ENCODE results near the gene SEC24C.
"Not testable (repeated sequence)": the region's sequence is repeated elsewhere in the genome, so short reads cannot be mapped to it uniquely, and the experiment has no call there.

SEC24C gene, protein sequence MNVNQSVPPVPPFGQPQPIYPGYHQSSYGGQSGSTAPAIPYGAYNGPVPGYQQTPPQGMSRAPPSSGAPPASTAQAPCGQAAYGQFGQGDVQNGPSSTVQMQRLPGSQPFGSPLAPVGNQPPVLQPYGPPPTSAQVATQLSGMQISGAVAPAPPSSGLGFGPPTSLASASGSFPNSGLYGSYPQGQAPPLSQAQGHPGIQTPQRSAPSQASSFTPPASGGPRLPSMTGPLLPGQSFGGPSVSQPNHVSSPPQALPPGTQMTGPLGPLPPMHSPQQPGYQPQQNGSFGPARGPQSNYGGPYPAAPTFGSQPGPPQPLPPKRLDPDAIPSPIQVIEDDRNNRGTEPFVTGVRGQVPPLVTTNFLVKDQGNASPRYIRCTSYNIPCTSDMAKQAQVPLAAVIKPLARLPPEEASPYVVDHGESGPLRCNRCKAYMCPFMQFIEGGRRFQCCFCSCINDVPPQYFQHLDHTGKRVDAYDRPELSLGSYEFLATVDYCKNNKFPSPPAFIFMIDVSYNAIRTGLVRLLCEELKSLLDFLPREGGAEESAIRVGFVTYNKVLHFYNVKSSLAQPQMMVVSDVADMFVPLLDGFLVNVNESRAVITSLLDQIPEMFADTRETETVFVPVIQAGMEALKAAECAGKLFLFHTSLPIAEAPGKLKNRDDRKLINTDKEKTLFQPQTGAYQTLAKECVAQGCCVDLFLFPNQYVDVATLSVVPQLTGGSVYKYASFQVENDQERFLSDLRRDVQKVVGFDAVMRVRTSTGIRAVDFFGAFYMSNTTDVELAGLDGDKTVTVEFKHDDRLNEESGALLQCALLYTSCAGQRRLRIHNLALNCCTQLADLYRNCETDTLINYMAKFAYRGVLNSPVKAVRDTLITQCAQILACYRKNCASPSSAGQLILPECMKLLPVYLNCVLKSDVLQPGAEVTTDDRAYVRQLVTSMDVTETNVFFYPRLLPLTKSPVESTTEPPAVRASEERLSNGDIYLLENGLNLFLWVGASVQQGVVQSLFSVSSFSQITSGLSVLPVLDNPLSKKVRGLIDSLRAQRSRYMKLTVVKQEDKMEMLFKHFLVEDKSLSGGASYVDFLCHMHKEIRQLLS

DNA sequence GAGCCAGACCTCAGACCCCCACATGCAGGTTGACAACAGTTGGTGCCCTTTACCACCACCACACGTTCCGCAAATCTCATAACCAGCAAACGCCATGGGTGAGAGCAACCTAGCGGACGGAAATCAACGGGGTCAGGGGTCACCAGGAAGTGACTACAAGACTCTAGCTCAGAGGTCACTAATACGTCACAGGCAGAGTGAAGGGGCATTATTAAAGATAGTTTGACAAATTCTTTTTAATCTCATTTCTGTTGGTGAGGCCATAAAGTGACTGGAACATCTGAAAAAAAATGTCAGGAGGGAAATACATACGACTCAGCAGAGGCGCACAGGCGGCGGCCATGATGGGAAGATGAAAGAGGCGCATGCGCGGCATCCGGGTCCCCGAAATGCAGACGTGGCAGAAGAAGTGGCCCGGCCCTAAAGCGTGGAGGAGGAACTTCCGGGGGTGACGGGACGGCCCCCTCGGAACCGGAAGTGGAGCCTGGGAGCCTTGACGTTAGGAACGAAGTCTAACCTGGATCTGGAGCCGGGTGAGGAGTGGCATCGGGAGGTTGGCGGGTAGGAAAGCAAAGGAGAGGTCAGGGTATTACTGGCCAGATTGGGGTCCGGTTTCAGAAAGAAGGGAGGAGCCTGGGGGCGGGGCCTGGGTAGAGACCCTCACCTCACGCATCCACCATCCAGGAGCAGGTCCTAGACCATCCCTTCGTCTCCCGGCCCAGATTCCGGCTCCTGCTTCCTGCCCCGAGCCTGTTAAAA lies at the start of gene SEC24C:
Gene SEC24C, plus strand, starts transcription at position 468 of the 759 bp plus-strand sequence. CDS start 2,461 bp downstream, outside the sequence.
- peak; percentile 94 for DNase-seq

DNA sequence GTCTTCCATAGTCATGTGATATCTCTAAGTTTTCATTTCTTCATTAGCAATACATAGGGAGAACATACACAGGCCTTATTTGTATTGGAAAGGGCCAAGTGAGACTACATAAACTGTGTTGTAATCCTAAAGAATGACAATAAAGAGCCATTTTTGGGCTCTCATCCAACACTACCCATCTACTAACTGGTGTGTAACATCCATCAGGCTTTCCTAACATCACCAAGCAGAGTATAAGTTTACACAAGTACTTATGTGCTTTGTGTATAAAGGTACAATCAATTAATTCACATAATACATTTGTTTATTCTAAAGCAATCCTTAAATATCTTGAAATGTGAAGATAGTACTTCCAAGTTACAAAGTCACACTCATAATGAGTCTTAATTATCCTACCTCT lies 48.9 kb upstream of the SEC24C start:
- not testable (repeated sequence) for DNase-seq

DNA sequence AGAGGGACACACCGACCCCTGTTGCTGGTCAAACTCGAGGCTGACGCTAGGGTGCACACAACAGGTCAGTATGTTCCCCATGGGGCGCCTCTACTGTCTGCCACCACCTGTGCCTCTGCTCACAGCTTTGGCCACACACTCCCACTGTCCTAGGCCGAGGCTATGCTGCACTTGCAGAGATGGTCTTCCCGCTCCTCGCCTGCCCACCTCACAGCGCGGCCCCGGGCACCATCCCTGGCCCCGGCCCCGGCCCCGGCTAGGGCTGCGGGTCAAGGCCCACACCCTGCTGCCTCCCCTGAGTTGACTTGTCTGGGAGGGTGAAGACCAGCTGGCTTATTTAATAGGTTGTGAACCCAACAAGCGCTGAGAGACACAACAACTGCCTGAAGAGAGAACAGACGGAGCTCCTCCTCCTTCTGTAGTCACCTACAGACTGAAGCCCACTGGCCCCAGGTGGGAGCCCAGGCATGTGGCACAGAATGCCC lies 46.5 kb upstream of the SEC24C start, which contains the start of gene AGAP5:
Gene AGAP5, minus strand, starts transcription at position 435 of the 485 bp plus-strand sequence. Its CDS starts 354 bp downstream, at position 81.
- not testable (repeated sequence) for DNase-seq

GRCh38 chr10:73698819-73699218 lies 45.4 kb upstream of the SEC24C start:
- DNase-seq = not testable (repeated sequence)

GRCh38 chr10:73703924-73704323 lies 40.2 kb upstream of the SEC24C start:
- DNase-seq = not testable (repeated sequence)

GRCh38 chr10:73705506-73706072 lies 38.6 kb upstream of the SEC24C start:
- not testable (repeated sequence) for DNase-seq

DNA sequence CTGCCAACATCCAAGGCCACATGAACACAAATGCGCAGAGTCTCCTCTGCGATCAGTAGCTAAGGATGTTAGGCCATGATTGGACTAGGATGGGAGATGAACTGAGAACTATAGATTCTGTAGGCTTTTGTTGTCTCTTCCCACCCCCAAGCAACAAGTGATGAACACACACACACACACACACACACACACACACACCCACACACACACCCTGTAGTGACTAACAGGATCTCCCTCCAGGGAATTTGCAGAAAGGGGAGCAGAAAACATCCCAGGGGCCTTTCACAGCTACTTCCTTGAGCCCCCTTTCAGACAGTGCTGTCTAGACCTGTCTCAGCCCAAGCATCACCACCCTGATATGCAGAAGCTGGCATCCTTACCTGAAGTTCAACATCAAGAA lies 37.7 kb upstream of the SEC24C start:
- DNase-seq = not testable (repeated sequence)

GRCh38 chr10:73707628-73708027 lies 36.5 kb upstream of the SEC24C start:
- DNase-seq = not testable (repeated sequence)

GRCh38 chr10:73708122-73708521 lies 36.0 kb upstream of the SEC24C start:
- DNase-seq = not testable (repeated sequence)

DNA sequence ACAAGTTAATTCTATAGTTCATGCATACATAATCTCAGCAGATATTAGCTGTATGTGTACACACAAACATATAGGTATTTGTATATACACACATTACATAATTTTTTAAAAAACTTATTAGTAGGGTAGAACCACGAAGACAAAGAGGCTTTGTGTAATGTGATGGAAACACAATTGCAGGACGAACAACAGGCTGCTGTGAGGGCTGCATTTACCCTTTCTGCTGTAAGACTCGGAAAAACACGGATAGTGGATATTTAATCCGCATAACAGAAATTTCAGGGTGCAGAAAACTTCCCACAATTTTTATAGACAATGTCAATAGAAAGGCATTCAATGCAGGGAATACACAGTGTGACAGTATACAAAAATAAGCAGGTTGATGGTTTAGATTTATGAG lies 32.5 kb upstream of the SEC24C start:
- not testable (repeated sequence) for DNase-seq

GRCh38 chr10:73713912-73714311 lies 30.3 kb upstream of the SEC24C start:
- not testable (repeated sequence) for DNase-seq

DNA sequence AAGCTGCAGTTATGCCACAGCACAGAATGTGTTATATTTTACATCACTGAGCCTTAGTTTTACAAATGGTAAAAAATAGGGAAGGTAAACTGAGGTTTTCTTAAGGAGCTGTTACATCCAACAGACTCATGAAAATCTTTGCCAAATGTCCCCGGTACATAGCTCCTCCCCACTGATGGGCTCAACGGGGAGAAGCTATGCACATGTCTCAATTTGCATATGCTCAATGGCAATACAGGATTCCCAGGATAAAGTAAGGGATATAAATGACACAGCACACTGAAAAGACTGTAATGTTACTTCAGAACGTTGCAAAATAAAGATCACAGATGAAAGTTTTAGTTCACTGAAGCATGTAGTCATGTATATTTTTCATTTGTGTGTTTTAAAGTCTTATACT lies 29.7 kb upstream of the SEC24C start:
- not testable (repeated sequence) for DNase-seq

DNA sequence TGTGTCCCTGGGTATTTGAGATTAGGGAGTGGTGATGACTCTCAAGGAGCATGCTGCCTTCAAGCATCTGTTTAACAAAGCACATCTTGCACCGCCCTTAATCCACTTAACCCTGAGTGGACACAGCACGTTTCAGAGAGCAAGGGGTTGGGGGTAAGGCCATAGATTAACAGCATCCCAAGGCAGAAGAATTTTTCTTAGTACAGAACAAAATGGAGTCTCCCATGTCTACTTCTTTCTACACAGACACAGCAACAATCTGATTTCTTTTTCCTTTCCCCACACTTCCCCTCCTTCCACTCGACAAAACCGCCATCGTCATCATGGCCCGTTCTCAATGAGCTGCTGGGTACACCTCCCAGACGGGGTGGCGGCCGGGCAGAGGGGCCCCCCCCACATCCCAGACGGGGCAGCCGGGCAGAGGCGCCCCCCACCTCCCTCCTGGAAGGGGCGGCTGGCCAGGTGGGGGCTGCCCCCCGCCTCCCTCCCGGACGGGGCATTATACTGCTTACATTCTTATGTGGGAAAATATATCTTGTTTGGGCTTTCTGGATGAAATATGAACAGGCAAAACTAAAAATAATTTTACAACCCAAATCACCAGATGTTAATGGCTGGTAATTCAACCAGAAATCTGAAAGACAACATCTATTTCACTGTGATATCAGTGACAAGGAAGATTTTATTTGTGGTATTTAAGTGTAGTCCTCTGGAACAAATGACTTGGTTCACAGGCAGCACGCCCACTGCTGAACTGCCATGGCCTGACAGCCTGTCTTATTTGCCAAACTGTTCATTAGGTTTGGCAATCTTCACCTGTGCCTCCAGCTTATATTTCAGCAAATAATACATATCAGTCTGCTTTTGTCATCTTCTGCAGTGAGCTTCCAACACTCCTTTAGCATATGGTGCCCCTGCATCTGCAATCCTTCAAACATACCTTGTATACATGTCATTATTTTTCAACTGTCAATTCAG lies 28.7 kb upstream of the SEC24C start:
- not testable (repeated sequence) for DNase-seq

DNA sequence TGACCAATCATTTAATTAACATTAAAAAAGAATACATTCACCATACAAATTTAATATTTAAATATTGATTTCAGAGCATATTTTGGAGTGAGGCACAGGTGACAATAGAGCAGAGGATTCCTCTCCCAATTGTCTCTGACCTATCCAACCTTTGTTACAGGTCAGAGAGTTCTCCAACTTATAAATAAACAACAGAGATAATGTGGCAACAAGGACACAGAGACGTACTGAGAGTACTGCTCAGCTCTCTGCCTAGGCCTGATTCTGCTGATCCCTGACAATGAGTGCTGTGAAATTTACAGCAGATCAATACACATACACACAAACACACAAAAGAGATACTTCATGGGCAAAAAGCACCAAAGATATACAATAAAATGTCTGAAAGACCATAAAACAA lies 27.9 kb upstream of the SEC24C start:
- no peak for DNase-seq

DNA sequence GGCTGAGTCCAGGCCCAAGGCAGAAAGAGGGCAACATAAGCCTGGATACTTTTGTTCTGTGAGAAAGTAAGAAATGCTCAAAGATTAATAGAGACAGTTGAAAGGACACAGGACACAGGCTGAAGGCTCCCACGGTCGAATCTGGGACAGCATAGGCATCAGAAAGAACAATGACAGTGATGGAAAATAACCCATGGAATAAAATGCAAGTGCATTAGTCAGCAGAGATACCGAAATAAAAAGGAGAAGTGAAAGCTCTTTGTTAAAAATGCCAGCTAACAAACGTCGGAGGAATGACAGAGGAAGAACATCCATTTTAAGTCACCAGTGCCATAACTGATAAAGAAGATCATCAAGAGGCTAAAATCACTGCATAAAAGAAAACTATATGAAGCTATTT lies 26.6 kb upstream of the SEC24C start:
- no peak for DNase-seq

DNA sequence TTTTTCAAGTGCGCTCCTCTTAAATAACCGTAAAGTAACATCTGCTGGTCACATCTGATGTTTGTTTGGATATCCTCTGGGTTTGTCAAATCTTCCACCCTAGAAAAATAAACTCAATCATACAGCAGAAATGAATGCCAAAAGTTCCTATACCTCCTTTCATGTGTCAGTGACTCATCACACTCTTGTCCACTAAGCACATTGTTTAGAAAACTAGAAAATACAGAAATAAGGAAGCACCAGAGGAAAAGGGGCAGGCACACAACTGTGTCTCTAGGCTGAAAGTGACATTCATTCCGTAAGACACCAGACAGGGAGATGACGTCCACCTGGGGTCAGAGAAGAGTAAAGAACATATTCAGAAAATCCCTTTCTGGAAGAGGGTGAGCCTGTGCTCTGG lies 23.6 kb upstream of the SEC24C start:
- DNase-seq = not testable (repeated sequence)

DNA sequence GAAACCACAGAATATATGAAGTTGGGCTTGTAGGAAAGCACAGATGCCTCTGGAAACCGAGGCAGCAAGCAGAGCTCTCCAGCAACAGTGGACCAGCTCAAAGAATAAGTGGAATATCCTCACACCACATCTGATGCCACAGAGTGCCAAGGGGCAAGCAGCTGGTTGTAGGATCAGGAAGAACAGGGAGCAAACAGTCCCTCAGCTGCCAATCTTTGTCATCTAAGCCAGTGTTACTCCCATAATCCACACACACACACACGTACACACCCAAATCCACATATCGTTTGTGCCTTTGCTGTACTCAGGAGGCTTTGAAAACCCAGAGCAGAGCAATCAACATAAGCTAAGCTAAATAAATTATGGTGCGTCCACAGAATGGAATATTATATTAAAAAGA lies 20.7 kb upstream of the SEC24C start:
- DNase-seq = no peak

- DNase-seq = peak; percentile 42
Observed at GRCh38 chr10:73729781-73730152, 14.4 kb upstream of the SEC24C start.

DNA sequence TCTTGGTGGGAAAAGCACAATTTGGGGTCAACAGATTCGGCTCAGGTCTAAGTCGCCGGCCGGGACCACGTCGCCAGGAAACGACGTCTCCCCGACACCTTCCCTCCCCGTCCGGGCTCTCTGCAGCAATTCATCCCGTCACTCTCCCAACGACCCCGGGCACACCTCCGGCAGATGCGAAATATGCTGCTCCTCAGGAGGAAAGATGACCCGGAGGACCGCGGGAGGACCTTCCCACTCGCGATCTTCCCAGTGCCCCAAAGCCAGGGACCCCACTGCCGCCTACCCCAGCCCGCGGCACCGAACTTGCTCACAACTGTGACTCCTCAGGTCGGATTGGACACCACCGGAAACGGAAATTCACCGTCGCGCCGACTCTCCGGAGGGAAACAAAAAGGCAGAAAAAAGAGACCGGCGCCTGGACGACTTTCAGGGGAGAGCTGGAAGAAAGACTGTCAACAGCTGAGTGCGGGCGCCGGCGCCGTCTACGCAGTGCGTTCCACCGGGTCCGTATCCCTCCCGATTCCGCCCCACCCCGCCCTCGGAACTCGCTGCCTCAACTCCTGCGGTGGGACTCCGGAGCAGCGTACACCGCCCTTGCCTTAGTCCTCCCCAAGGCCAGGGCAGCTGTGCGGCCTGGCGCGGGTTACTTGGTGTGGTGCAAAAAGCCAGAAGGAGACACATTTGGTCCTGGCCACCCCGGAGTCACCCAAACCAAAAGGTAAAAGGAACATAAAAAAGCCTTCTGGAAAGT lies 13.8 kb upstream of the SEC24C start:
- peak; percentile 87 for DNase-seq

All from CD4-positive, alpha-beta T cell treated with Interleukin-6 for 4 hours (primary cell).